ENCODE data around the gene GPR18. TPM values are rescaled to one million over a fixed set of nuclear protein-coding genes. Genes with fewer than 3 reads are reported as not detected.

GPR18 gene
- total and polyA plus RNA-seq, 8 donors: 0.17 to 0.65 (median 0.46) TPM; not detected in 1

DNA sequence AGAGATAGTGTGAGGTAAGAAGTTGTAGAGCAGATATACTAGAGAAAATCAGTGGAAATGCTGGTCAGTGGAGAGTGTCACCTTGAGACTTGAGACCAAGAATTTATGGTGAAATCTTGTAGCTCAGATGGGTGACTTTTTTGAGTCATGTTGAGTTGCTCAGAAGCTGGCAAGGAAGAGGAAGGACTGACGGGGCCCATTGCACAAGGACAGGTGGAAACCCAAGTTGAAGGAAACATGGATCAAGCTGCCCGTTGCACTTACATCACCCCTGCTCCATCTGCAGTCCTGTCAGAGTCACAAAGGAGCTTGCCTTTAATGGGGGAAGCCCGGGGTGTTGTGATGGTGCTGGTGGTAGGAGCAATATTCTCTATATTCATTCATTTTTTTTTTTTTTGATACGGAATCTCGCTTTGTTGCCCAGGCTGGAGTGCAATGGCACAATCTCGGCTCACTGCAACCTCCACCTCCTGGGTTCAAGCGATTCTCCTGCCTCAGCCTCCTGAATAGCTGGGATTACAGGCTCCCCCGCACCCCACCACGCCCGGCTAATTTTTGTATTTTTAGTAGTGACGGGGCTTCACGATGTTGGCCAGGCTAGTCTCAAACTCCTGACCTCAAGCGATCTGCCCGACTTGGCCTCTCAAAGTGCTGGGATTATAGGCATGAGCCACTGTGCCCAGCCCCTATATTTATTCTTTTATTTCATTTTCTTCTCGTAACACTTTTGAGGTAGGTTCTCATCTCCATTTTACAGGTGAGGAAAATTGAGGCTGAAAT is 30.1 kb downstream of the GPR18 start:
- Histone ChIP-seq H3K27me3 (no peaks in the 10 kb centered on the region), H3K9me3 (no peaks in the 10 kb centered on the region), H3K4me3 (no peak overlapping the region), H3K4me1 (peaks cover 0 to 76% of the 10 kb centered on the region in 2 donors), H3K36me3 (no peaks in the 10 kb centered on the region), H3K27ac (peak overlapping the region in 1 of 2 donors; percentile 20)
- intact Hi-C loops (cut with DNase I): no loop called here
- ATAC-seq (peak; percentile 31), DNase-seq (peak in 1 of 4 donors; percentile 48)
- TF ChIP-seq, protein P1, sequence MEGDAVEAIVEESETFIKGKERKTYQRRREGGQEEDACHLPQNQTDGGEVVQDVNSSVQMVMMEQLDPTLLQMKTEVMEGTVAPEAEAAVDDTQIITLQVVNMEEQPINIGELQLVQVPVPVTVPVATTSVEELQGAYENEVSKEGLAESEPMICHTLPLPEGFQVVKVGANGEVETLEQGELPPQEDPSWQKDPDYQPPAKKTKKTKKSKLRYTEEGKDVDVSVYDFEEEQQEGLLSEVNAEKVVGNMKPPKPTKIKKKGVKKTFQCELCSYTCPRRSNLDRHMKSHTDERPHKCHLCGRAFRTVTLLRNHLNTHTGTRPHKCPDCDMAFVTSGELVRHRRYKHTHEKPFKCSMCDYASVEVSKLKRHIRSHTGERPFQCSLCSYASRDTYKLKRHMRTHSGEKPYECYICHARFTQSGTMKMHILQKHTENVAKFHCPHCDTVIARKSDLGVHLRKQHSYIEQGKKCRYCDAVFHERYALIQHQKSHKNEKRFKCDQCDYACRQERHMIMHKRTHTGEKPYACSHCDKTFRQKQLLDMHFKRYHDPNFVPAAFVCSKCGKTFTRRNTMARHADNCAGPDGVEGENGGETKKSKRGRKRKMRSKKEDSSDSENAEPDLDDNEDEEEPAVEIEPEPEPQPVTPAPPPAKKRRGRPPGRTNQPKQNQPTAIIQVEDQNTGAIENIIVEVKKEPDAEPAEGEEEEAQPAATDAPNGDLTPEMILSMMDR (IDR thresholded peaks at IDR 0.05): no peak

DNA sequence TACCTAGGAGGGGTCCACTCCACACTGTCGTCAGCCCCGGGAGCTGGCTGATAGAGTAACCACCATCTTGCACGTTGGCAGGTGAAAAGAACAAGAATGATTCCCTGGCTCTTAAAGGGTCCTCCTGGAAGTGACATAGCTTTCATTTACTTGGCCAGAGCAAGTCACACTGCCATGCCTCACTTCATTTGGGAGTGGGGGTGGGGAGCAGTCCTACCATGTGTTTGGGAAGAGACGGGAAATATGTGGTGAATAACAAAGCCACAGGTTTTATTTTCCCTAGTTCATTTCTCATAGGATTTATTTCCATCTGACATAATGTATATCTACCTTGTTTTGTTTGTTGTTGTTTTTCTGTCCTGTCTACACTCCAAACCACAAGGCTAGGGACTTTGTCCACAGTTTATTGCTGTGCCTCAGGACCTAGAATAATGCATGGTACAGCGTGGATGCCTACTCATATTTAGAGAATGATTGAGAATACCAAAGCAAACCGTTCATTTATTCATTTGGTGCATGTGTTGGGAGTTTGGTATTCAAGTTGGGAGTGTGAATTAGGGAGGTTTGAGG is 30.8 kb downstream of the GPR18 start:
- intact Hi-C loops (cut with DNase I): no loop called here
- H3K9me3 ChIP-seq: no peaks in the 10 kb centered on the region
- no peak overlapping the region for H3K4me3 ChIP-seq
- no peaks in the 10 kb centered on the region for H3K36me3 ChIP-seq
- TF ChIP-seq, protein P1 (IDR thresholded peaks at IDR 0.05): no peak
- DNase-seq: no peak
- peaks cover 0 to 78% of the 10 kb centered on the region in 2 donors for H3K4me1 ChIP-seq
- H3K27me3 ChIP-seq: no peaks in the 10 kb centered on the region
- ATAC-seq: no peak
- H3K27ac ChIP-seq: no peak overlapping the region

DNA sequence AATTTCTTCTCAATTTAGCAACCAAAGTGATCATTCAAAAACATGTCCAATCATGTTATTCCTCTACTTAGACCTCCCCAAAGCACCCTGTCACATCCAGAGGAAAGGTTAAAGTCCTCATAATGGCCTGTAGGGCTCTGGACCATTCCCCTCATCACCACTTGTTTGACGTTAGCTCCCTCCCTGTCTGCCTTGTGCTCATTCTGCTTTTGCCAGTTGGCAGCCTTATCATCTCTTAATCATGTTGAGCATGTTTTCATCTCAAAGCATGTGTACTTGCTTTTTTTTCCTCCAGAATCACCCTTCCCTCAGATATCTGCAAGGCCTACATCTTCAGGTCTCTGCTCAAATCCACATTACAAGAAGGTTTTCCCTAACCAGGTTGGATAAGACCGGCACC is 31.7 kb downstream of the GPR18 start:
- Histone ChIP-seq H3K36me3 (no peaks in the 10 kb centered on the region), H3K27me3 (no peaks in the 10 kb centered on the region), H3K9me3 (no peaks in the 10 kb centered on the region), H3K4me3 (no peak overlapping the region), H3K27ac (no peak overlapping the region), H3K4me1 (peaks cover 0 to 76% of the 10 kb centered on the region in 2 donors)
- intact Hi-C loops (cut with DNase I): no loop called here
- ATAC-seq (no peak), DNase-seq (no peak)
- TF ChIP-seq, protein P1 (IDR thresholded peaks at IDR 0.05): no peak

DNA sequence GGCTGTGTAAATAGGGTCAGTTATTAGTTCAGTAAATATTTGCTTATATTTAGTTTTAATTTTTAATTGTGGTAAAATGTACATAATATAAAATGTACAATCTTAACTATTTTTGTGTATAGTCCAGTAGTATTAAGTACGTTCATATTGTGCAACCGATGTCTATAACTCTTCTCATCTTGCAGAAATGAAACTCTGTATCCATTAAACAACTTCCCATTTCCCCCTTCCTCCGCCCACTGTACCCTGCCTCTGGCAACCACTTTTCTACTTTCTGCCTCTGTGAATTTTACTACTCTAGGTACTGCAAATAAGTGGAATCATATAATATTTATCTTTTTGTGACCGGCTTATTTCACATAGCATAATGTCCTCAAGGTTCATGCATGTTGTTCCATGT is 33.1 kb downstream of the GPR18 start:
- peaks cover 0 to 76% of the 10 kb centered on the region in 2 donors for H3K4me1 ChIP-seq
- TF ChIP-seq, protein P1 (IDR thresholded peaks at IDR 0.05): no peak
- DNase-seq: no peak
- no peak overlapping the region for H3K4me3 ChIP-seq
- H3K27ac ChIP-seq: no peak overlapping the region
- H3K9me3 ChIP-seq: no peaks in the 10 kb centered on the region
- intact Hi-C loops (cut with DNase I): no loop called here
- no peaks in the 10 kb centered on the region for H3K36me3 ChIP-seq
- H3K27me3 ChIP-seq: no peaks in the 10 kb centered on the region
- ATAC-seq: peak; percentile 44

DNA sequence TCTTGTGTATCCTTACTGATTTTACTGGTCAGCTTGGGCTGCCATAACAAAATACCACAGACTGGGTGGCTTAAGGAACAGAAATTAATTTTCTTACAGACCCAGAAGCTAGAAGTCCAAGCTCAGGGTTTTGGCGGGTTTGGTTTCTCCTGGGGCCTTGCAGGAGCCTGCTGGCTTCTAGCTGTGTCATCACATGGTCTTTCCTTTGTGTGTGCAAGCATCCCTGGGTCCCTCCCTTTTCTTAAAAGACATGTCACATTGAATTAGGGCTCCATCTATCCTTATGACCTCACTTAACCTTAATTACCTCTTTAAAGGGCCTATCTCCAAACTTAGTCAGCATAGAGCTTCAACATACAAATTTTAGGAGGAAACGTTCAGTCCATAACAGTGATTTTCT is 34.2 kb downstream of the GPR18 start:
- intact Hi-C loops (cut with DNase I): no loop called here
- Histone ChIP-seq H3K27ac (peak overlapping the region in 1 of 2 donors; percentile 18), H3K9me3 (no peaks in the 10 kb centered on the region), H3K4me3 (no peak overlapping the region), H3K36me3 (no peaks in the 10 kb centered on the region), H3K27me3 (no peaks in the 10 kb centered on the region), H3K4me1 (peaks cover 0 to 75% of the 10 kb centered on the region in 2 donors)
- ATAC-seq (no peak), DNase-seq (no peak)
- TF ChIP-seq, protein P1 (IDR thresholded peaks at IDR 0.05): no peak

Measured in left lung (tissue), 10 donors.